ENCODE data around the gene YPEL3.
A peak's percentile ranks its signal among the peaks of the same experiment; 100 is the strongest.

- TF ChIP-seq CTCF (IDR thresholded peaks at IDR 0.05) (no peak), POLR2AphosphoS5 (IDR thresholded peaks at IDR 0.05) (peak; percentile 53 to 70 (median 62))
These were observed at the start of gene YPEL3 for GRCh38 chr16:30096105-30096861.

Measured in transverse colon (tissue), 4 donors.